HG03442 (cell line): ENCODE measurements around the gene COL6A1.
"Not testable (repeated sequence)": the region's sequence is repeated elsewhere in the genome, so short reads cannot be mapped to it uniquely, and the experiment has no call there.

Experiments used
- ATAC-seq: cut with Tn5 transposase; IDR thresholded peaks from one replicate; pipeline ENCODE4 v1.9.1; 2021; ENCODE audit warnings: mild to moderate bottlenecking, moderate library complexity; ENCODE audit not compliant: unreplicated experiment

Gene COL6A1

GRCh38 chr21:46045154-46045553, 63.6 kb downstream of the COL6A1 start:
- no peak for ATAC-seq

- ATAC-seq: no peak
Measured at GRCh38 chr21:46046471-46046870, 64.9 kb downstream of the COL6A1 start.

DNA sequence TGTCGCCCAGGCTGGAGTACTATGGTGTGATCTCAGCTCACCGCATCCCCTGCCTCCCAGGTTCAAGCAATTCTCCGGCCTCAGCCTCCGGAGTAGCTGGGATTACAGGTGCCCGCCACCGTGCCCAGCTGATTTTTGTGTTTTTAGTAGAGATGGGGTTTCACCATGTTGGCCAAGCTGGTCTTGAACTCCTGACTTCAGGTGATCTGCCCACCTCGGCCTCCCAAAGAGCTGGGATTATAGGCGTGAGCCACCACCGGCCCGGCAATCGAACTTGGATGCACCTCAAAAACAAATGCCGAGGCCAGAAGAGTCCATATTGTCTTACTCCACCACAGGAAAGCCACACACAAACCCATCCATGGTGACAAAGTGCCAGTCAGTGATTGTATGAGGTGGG, 65.3 kb downstream of the COL6A1 start:
- ATAC-seq: not testable (repeated sequence)

DNA sequence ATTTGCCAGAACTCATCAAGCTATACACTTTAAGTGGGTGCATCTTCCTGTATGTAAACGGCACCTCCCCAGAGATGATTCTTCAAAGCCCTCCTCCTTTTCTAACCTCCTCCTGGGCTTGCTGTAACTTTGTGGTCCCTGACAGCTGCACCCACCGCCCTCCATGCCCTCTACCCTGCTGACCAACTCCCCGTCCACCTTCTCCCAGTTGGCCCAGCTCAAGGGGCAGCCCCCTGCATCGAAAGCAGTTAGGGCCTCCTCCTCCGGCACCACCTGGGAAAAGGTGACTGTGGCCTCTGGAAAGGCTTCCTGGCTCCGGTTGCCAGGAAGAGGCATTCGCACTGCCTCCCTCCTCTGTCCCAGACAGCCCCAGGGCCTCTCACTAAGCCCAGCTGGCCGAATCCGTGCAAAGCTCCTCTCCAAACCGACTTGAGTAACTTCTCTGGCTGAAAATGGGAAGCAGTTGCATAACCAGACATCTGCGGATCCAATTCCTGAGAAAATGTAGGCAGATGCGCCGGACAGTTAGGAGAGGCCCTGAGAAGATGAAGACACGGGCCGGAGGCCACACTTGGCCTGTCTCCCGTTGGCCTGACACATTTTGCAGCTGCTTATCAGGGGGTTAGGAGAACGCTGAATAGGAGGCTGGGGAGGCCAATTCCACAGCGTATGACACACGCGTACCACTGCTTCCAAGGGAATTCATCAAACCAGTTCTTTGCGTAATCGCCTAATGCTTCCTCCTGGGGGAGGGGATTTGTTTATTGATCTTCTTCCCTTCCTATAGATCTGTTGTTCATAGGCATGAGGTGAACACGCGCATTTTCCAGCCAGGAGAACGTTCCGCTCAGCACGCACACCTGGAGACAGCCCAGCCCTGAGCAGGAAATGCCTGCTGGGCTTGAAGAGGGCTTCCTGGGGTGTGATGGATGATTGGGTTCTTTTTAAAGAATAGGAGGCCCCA, 67.6 kb downstream of the COL6A1 start:
- no peak for ATAC-seq

DNA sequence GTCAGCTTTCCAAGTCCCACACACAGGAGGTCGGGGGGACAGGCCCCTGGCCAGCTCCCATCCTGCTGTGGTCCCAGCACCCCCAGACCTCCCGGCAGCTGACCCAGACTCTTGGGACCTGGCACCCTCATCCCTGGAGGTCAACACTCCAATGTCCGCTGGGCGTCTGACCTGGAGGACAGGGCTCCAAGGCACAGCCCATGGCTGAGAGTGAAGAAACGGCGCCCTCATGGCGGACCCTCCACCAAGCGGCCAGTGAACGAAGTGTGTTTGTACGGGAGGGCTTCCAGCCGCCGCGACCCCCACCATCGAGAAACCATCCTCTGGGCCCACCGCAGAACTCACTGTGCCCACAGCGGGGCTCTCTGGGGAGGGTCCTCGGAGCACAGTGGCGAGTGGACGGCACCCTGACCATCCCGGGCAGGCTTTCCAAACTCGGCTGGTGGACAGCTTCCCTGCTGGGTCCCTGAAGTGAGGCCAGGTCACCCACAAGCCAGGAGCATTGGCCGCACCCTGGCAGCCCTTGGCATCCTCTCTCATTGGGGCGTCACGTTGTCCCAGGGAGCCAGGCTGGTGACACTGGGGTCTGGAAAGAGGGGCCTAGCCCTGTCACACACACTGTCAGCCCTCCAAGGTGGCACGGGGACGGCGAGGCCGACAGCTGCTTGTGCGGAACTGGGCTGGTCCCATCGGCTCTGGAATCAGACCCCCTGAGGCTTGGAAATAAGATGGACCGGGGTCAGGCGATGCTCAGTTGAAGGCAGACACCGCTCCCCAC, 68.5 kb downstream of the COL6A1 start:
- ATAC-seq: no peak

DNA sequence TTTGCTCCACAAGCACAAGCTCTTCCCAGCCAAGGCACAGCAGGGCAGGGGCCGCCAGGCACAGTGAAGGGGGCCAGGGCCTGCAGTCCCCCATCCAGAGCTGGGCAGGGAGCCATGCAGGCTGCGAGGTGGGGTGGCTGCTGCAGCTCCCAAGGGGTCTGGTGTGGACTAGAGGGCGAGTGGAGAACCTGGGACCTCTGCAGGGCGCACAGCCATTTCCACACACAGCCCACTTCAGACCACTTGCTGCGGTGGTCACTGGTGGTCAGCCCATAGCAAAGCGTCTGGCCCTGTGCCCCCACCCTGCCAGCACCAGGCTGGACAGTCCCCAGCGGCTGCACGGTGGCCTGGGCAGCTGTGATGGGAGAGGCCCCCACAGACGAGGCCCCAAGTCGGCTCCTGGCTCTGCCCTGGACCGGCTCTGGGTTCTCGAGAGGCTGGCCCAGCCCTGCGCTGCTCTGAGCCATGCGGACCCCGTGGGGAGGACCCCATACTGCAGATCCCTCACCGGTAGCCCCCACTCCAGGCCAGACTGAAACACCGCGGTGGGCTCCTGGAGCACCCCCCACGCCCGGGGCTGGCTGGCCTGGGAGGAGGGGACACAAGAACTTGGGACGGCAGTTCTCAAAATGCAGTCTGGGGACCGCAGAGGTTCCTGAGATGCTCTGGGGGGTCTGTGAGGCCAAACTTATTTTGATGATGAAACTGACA, 69.3 kb downstream of the COL6A1 start:
- ATAC-seq: no peak

DNA sequence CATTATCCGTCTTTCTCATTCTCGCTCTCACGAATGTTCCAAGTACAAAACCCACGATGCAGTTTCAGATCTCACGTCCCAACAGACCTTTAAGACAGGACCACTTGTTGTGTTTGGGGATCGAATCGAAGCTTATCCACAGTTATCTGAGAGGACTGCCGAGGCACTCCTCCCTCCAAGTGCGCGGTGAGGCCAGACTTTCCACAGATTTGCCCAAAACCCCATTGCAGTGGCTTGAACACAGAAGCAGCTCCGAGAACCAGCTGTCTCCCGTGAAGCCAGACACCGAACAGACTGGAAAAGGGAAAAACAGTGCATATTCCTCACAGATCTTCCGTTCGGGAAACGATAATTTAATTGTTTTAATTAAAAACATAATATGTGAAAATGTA, 69.8 kb downstream of the COL6A1 start:
- ATAC-seq: no peak

GRCh38 chr21:46051821-46052675, 70.5 kb downstream of the COL6A1 start:
- no peak for ATAC-seq

DNA sequence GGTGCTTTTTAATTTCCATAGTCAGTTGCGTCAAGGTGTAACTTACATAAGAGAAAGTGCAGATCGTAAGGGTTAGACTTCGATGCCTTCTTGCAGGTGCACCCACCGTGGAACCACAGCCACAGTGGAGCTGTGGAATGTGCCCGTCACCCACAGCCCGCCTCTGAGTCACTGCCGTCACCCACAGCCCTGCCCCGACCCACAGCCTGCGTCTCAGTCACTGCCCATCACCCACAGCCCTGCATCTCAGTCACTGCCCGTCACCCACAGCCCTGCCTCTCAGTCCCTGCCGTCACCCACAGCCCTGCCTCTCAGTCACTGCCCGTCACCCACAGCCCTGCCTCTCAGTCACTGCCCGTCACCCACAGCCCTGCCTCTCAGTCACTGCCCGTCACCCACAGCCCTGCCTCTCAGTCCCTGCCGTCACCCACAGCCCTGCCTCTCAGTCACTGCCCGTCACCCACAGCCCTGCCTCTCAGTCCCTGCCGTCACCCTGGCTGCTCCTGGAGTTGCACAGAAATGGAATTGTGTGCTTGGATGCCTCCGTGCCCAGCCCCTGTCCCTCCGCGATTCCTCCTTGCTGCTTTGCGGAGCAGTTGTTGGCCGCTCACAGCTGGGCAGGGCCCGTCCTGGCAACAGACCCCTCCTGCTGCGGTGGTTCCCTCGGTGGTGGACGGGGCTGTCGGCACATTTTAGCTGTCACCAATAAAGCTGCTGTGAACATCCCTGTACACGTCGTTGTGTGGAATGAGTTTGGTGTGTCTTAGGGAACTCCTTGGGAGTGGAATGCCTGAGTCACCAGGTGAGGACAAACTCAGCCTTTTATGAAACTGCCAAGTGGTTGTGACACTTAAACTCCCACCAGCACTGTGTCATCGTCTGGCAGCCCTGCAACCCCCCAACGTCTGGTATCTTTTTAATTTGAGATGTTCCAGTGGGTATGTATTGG, 71.4 kb downstream of the COL6A1 start:
- ATAC-seq: no peak

- no peak for ATAC-seq
Measured at GRCh38 chr21:46054031-46054430, 72.5 kb downstream of the COL6A1 start.

DNA sequence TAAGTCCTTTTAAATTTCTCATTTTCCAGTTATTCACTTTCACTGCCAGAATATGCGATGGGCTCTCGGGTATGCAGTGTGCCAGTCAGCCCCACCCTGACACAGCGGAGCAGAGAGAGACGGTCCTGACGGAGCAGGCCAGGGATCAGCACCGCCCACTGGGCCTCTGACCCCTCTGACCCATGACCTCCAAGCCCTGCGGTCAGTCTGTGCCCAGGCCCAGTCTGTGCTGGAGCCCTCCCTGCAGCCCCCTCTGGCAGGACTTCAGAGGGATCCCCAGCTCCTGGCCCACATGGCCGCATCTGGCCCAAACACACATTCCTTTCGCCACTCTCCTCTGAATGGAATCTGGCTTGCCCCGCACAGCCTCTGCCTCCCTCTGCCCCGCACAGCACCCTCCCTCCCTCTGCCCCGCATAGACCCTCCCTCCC, 72.9 kb downstream of the COL6A1 start:
- ATAC-seq: no peak
